K562 (cell line): ENCODE measurements around the gene E2F1.

Experiments
- BDP1 ChIP-seq: IDR thresholded peaks from 3 replicates; pipeline ENCODE4 v1.6.1; 2011; ENCODE audit not compliant: insufficient read length, insufficient read depth
- CBX5 ChIP-seq: IDR thresholded peaks from 2 replicates; pipeline ENCODE4 v1.6.1; 2014; ENCODE audit warnings: low read depth, borderline replicate concordance
- HMG20A ChIP-seq: fragments of 450-650 bp; formaldehyde crosslinking; conservative IDR thresholded peaks from 2 replicates; pipeline ENCODE4 v1.4.0; 2020; ENCODE audit warnings: mild to moderate bottlenecking, mixed read lengths
- MECOM ChIP-seq: fragments of 250-450 bp; sonication (Bioruptor Pico); IDR thresholded peaks from 2 replicates; pipeline ENCODE4 v1.8.0; 2022; ENCODE audit warnings: inconsistent platforms
- PCBP2 ChIP-seq: fragments of 200-400 bp; formaldehyde crosslinking; IDR thresholded peaks from 2 replicates; pipeline ENCODE4 v1.6.1; 2018; ENCODE audit warnings: low read length, low read depth, mild to moderate bottlenecking, moderate library complexity; ENCODE audit not compliant: poor library complexity, severe bottlenecking
- POLR2AphosphoS5 ChIP-seq: IDR thresholded peaks from 2 replicates; pipeline ENCODE4 v1.6.1; 2011; ENCODE audit warnings: mild to moderate bottlenecking, low read depth, low read length, moderate library complexity; ENCODE audit not compliant: control insufficient read depth, insufficient read depth
- ZNF780A ChIP-seq: fragments of 250-450 bp; sonication (Bioruptor Pico); IDR thresholded peaks from 2 replicates; pipeline ENCODE4 v1.5.0; 2021; ENCODE audit warnings: mild to moderate bottlenecking
- TF ChIP-seq, protein P1 (sequence below), 3 experiments: IDR thresholded peaks in 2 of 3; conservative IDR thresholded peaks in 1 of 3; 2 replicates each; pipeline ENCODE4 v1.5.1; 2011 to 2012; ENCODE audit warnings: low read length in 3 of 3, mild to moderate bottlenecking in 3 of 3, control low read depth in 2 of 3, improper control_type of control experiment in 1 of 3, inconsistent platforms in 1 of 3, low read depth in 1 of 3, mixed read lengths in 1 of 3, moderate library complexity in 1 of 3; ENCODE audit not compliant: insufficient read depth in 2 of 3
- TF ChIP-seq, protein P2 (sequence below): fragments of 450-650 bp; IDR thresholded peaks from one replicate; pipeline ENCODE4 v1.6.1; 2018; ENCODE audit warnings: mild to moderate bottlenecking, moderate library complexity; ENCODE audit not compliant: partially characterized antibody
- TF ChIP-seq, protein P3 (sequence below), 2 experiments: fragments of 450-650 bp; formaldehyde crosslinking in 1 of 2; IDR thresholded peaks; 2 replicates each; pipeline versions ENCODE4 v1.4.0 to v1.6.1; 2014 to 2020; ENCODE audit warnings: mild to moderate bottlenecking in 2 of 2, borderline replicate concordance in 1 of 2, low read depth in 1 of 2

DNA sequence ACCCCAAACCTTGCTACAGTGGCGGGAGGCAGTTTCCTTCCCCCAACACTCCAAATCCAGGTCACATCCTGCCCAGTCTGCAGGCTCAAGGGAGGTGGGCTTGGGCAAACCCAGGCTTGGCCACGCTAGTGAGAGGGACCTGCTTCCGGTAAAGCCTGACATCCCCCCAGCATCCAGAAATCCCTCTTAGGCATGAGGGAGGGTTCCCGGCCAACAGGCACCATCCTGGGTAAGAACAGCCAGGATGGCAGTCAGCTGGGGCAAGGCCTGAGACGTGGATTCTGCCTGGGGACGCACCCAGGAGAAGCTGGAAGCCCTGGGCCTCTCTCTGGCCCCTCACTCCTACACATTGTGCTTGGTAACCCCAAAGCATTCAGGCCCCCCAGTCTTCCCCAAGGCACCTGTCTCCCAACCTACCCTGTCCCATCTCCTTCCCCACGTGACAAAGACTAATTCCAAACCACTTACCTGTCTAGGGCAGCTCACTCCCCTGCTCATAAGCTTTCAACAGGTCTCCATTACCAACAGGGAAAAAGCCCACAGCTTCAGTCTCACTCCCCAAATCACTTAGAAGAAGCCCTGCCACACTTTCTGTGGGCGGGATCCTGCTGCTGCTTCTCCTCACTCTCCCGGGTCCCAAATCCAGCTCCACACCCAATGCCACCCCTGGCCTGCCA lies 22.0 kb downstream of the E2F1 start:
- TF ChIP-seq PCBP2 = no peak
- TF ChIP-seq, protein P1, sequence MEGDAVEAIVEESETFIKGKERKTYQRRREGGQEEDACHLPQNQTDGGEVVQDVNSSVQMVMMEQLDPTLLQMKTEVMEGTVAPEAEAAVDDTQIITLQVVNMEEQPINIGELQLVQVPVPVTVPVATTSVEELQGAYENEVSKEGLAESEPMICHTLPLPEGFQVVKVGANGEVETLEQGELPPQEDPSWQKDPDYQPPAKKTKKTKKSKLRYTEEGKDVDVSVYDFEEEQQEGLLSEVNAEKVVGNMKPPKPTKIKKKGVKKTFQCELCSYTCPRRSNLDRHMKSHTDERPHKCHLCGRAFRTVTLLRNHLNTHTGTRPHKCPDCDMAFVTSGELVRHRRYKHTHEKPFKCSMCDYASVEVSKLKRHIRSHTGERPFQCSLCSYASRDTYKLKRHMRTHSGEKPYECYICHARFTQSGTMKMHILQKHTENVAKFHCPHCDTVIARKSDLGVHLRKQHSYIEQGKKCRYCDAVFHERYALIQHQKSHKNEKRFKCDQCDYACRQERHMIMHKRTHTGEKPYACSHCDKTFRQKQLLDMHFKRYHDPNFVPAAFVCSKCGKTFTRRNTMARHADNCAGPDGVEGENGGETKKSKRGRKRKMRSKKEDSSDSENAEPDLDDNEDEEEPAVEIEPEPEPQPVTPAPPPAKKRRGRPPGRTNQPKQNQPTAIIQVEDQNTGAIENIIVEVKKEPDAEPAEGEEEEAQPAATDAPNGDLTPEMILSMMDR (IDR thresholded peaks at IDR 0.05 in 2 of 3, conservative IDR thresholded peaks at IDR 0.05 in 1 of 3; ENCODE audit: insufficient read depth in 2 of 3, low read depth in 1 of 3, low read length in 3 of 3) = no peak
- no peak for TF ChIP-seq CBX5
- TF ChIP-seq BDP1 = no peak
- no peak for TF ChIP-seq MECOM (CRISPR knock-in tag)
- TF ChIP-seq, protein P2, sequence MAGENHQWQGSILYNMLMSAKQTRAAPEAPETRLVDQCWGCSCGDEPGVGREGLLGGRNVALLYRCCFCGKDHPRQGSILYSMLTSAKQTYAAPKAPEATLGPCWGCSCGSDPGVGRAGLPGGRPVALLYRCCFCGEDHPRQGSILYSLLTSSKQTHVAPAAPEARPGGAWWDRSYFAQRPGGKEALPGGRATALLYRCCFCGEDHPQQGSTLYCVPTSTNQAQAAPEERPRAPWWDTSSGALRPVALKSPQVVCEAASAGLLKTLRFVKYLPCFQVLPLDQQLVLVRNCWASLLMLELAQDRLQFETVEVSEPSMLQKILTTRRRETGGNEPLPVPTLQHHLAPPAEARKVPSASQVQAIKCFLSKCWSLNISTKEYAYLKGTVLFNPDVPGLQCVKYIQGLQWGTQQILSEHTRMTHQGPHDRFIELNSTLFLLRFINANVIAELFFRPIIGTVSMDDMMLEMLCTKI = no peak
- no peak for TF ChIP-seq ZNF780A (CRISPR knock-in tag)
- no peak for TF ChIP-seq HMG20A
- TF ChIP-seq POLR2AphosphoS5 = no peak
- TF ChIP-seq, protein P3, sequence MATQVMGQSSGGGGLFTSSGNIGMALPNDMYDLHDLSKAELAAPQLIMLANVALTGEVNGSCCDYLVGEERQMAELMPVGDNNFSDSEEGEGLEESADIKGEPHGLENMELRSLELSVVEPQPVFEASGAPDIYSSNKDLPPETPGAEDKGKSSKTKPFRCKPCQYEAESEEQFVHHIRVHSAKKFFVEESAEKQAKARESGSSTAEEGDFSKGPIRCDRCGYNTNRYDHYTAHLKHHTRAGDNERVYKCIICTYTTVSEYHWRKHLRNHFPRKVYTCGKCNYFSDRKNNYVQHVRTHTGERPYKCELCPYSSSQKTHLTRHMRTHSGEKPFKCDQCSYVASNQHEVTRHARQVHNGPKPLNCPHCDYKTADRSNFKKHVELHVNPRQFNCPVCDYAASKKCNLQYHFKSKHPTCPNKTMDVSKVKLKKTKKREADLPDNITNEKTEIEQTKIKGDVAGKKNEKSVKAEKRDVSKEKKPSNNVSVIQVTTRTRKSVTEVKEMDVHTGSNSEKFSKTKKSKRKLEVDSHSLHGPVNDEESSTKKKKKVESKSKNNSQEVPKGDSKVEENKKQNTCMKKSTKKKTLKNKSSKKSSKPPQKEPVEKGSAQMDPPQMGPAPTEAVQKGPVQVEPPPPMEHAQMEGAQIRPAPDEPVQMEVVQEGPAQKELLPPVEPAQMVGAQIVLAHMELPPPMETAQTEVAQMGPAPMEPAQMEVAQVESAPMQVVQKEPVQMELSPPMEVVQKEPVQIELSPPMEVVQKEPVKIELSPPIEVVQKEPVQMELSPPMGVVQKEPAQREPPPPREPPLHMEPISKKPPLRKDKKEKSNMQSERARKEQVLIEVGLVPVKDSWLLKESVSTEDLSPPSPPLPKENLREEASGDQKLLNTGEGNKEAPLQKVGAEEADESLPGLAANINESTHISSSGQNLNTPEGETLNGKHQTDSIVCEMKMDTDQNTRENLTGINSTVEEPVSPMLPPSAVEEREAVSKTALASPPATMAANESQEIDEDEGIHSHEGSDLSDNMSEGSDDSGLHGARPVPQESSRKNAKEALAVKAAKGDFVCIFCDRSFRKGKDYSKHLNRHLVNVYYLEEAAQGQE (IDR thresholded peaks at IDR 0.05; ENCODE audit: borderline replicate concordance) = no peak
- TF ChIP-seq, protein P3 (CRISPR knock-in tag; IDR thresholded peaks at IDR 0.05; ENCODE audit: low read depth) = no peak
